Activated T-helper 1 cell treated with anti-CD3 and anti-CD28 coated beads, Interleukin-12 subunit alpha, Interleukin-12 subunit beta, Interleukin-2, Interleukin-4 antibody, amounts not matched to agents 30 ng/mL and 10 ng/mL and 1 ng/mL, durations not matched to agents 14 hours and 24 hours and 36 hours (primary cell): ENCODE data around the gene ACSF3. TPM values are rescaled to one million over a fixed set of nuclear protein-coding genes. Genes with fewer than 3 reads are reported as not detected.

Source experiments
- DNase-seq: peaks from one replicate; pipeline ENCODE4 v3.0.0; 2021; ENCODE audit warnings: low spot score
- H3K27ac Mint-ChIP-seq: one replicate; pipeline ENCODE4 v1.8.0; 2021; ENCODE audit warnings: mild to moderate bottlenecking, mixed read lengths
- H3K27me3 Mint-ChIP-seq: one replicate; pipeline ENCODE4 v1.8.0; 2022; ENCODE audit warnings: mild to moderate bottlenecking, moderate library complexity, mixed read lengths; ENCODE audit not compliant: insufficient read depth
- H3K36me3 Mint-ChIP-seq: one replicate; pipeline ENCODE4 v1.8.0; 2021; ENCODE audit warnings: low read depth, mixed read lengths
- H3K4me1 Mint-ChIP-seq: one replicate; pipeline ENCODE4 v1.8.0; 2021; ENCODE audit warnings: low read depth, mixed read lengths
- H3K4me3 Mint-ChIP-seq: one replicate; pipeline ENCODE4 v1.8.0; 2021; ENCODE audit warnings: mild to moderate bottlenecking, moderate library complexity, mixed read lengths
- H3K9me3 Mint-ChIP-seq: one replicate; pipeline ENCODE4 v1.8.0; 2021; ENCODE audit warnings: mixed read lengths
- intact Hi-C: fragments of 100-400 bp; cut with micrococcal nuclease; formaldehyde crosslinking; loops from one replicate; pipeline ENCODE4 v1.15.1; 2024
- total RNA-seq: library from RNA; stranded (reverse); gene quantifications from 2 replicates; pipeline ENCODE4 v1.2.3, GENCODE V29; 2022

The ACSF3 gene
- total RNA-seq, 1 donor from 2014 or later: 37.0 TPM

DNA sequence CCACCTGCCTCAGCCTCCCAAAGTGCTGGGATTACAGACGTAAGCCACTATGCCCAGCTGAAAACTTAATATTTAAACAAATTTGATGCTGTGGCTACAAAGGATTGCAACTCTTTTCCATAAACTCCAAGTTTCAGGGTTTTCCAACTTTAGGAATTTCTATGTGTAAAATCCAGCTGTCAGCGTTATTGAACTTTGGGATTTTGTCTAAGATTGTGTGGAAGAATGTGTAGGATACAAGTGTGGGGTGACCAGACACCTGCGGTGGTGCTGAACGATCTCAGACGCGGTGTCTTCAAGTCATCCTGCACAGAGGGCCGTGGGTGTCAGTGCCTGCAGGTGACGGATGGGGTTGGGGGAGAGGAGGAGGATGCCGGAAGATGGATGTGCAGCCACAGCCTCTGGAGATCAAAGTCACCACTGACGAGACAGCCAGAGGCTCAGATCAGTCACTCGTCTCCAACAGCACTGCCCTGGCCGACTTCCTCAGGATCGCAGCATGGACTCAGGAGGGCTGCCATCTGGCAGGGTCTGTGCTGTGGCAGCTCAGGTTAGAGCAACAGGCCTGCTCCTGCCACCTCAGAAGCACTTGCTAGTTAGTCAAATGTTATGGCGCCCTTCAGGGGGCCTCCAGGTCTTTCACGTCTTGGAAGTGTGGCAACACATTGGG lies 13.0 kb downstream of the ACSF3 start:
- no peaks in the 10 kb centered on the region for H3K9me3 Mint-ChIP-seq
- DNase-seq: no peak
- H3K4me1 Mint-ChIP-seq: peaks cover 3% of the 10 kb centered on the region
- peaks cover 46% of the 10 kb centered on the region for H3K36me3 Mint-ChIP-seq
- intact Hi-C loops: no loop called here
- peaks cover 2% of the 10 kb centered on the region for H3K27me3 Mint-ChIP-seq
- no peak overlapping the region for H3K27ac Mint-ChIP-seq
- no peak overlapping the region for H3K4me3 Mint-ChIP-seq

- Mint-ChIP-seq H3K4me3 (no peak overlapping the region), H3K27ac (no peak overlapping the region), H3K4me1 (no peaks in the 10 kb centered on the region), H3K36me3 (peaks cover 44% of the 10 kb centered on the region), H3K9me3 (no peaks in the 10 kb centered on the region), H3K27me3 (peaks cover 2% of the 10 kb centered on the region)
- intact Hi-C loops: no loop called here
- DNase-seq: no peak
Observed at GRCh38 chr16:89107203-89107582, 13.5 kb downstream of the ACSF3 start.

- Mint-ChIP-seq H3K4me3 (no peak overlapping the region), H3K27me3 (peaks cover 2% of the 10 kb centered on the region), H3K36me3 (peaks cover 33% of the 10 kb centered on the region), H3K4me1 (no peaks in the 10 kb centered on the region), H3K9me3 (no peaks in the 10 kb centered on the region), H3K27ac (no peak overlapping the region)
- intact Hi-C loops: no loop called here
- DNase-seq: no peak
Observed at GRCh38 chr16:89108416-89108815, 14.8 kb downstream of the ACSF3 start.

DNA sequence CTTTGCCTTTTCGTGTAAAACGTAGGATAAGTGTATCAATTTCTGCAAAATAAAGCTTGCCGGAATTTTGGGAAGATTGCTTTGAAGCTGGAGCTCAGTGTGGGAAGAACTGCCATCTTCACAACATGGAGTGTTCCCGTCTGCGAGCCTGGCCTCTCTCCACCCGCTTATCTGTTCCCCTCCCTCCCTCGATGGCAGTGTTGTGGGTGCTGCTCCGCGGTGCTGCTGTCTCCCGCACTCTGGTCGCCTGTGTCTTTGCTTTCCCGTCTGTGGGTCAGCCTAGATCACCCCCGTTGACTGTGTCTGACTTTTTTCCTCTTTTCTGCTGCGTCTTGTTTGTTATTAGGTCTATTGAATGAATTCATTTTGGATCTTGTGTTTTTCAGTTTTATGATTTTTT lies 17.0 kb downstream of the ACSF3 start:
- intact Hi-C loops: no loop called here
- no peaks in the 10 kb centered on the region for H3K9me3 Mint-ChIP-seq
- H3K4me3 Mint-ChIP-seq: no peak overlapping the region
- H3K27ac Mint-ChIP-seq: no peak overlapping the region
- peaks cover 2% of the 10 kb centered on the region for H3K27me3 Mint-ChIP-seq
- no peak for DNase-seq
- peaks cover 37% of the 10 kb centered on the region for H3K36me3 Mint-ChIP-seq
- peaks cover 21% of the 10 kb centered on the region for H3K4me1 Mint-ChIP-seq

DNA sequence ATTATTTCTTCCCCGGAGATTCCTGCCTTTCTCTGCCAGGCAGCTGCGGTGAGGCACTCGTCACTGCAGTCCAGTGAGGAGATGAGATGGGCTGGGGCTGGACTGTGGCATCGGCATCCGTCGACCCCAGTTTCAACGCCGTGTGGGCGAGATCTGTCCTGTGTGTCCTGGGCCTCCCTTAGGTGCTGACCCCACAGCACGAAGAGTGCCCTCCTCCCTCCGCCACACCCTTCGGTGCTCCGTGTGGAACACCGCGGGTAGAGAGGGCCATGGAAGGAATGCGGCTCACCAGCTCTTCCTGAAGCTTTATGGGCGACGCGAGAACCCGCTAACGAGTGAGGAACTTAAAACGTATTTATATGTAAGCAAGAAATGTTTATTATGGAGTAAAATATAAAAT lies 17.6 kb downstream of the ACSF3 start:
- intact Hi-C loops: no loop called here
- DNase-seq: no peak

GRCh38 chr16:89112377-89113151 lies 18.9 kb downstream of the ACSF3 start:
- DNase-seq: no peak
- no peak overlapping the region for H3K4me3 Mint-ChIP-seq
- H3K4me1 Mint-ChIP-seq: peaks cover 29% of the 10 kb centered on the region
- peaks cover 2% of the 10 kb centered on the region for H3K27me3 Mint-ChIP-seq
- no peaks in the 10 kb centered on the region for H3K9me3 Mint-ChIP-seq
- no peak overlapping the region for H3K27ac Mint-ChIP-seq
- intact Hi-C loops: no loop called here
- peaks cover 37% of the 10 kb centered on the region for H3K36me3 Mint-ChIP-seq

More for the DNA sequence above, 17.6 kb downstream of the ACSF3 start:
- Mint-ChIP-seq H3K27ac (no peak overlapping the region), H3K4me3 (no peak overlapping the region), H3K4me1 (peaks cover 27% of the 10 kb centered on the region), H3K36me3 (peaks cover 39% of the 10 kb centered on the region), H3K27me3 (peaks cover 2% of the 10 kb centered on the region), H3K9me3 (no peaks in the 10 kb centered on the region)

GRCh38 chr16:89113152-89113547 lies 19.5 kb downstream of the ACSF3 start:
- Mint-ChIP-seq H3K4me3 (no peak overlapping the region), H3K27me3 (peaks cover 2% of the 10 kb centered on the region), H3K27ac (no peak overlapping the region), H3K36me3 (peaks cover 38% of the 10 kb centered on the region), H3K4me1 (peaks cover 29% of the 10 kb centered on the region), H3K9me3 (no peaks in the 10 kb centered on the region)
- intact Hi-C loops: no loop called here
- DNase-seq: no peak

DNA sequence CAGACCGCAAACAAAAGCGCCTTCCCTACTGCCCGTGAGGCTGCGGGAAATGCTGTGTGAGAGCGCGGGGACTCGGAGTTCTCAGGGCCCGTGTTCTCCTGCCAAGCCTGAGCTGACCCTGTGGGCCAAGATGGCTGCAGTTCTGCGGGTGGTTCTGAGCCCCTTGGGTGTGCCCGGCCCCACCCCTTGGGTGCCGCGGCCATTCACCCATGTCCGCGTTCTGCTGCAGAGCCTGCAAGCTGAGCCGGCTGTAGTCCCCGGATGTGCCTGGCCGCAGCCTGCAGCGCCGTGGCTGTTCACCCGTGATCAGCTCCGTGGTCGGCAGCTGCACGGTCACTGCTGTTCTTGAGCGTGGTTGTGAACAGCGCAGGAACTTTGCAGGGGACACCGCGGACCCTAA lies 20.0 kb downstream of the ACSF3 start:
- peaks cover 36% of the 10 kb centered on the region for H3K36me3 Mint-ChIP-seq
- intact Hi-C loops: no loop called here
- no peak for DNase-seq
- H3K27me3 Mint-ChIP-seq: peaks cover 2% of the 10 kb centered on the region
- no peak overlapping the region for H3K27ac Mint-ChIP-seq
- peak overlapping the region; percentile 61 for H3K4me3 Mint-ChIP-seq
- H3K4me1 Mint-ChIP-seq: peaks cover 29% of the 10 kb centered on the region
- H3K9me3 Mint-ChIP-seq: no peaks in the 10 kb centered on the region

GRCh38 chr16:89114159-89114981 lies 20.7 kb downstream of the ACSF3 start:
- intact Hi-C loops: no loop called here
- H3K36me3 Mint-ChIP-seq: peaks cover 38% of the 10 kb centered on the region
- H3K27ac Mint-ChIP-seq: peak overlapping the region; percentile 90
- peaks cover 29% of the 10 kb centered on the region for H3K4me1 Mint-ChIP-seq
- H3K9me3 Mint-ChIP-seq: no peaks in the 10 kb centered on the region
- H3K4me3 Mint-ChIP-seq: peak overlapping the region; percentile 79
- peaks cover 2% of the 10 kb centered on the region for H3K27me3 Mint-ChIP-seq
- no peak for DNase-seq

GRCh38 chr16:89115216-89115861 lies 21.7 kb downstream of the ACSF3 start:
- H3K36me3 Mint-ChIP-seq: peaks cover 35% of the 10 kb centered on the region
- peaks cover 29% of the 10 kb centered on the region for H3K4me1 Mint-ChIP-seq
- intact Hi-C loops: loop anchor here (1.0 kb wide), 4 partner anchors 18 to 258 kb away; partner anchors contain the start of gene TRAPPC2L
- no peaks in the 10 kb centered on the region for H3K27me3 Mint-ChIP-seq
- H3K4me3 Mint-ChIP-seq: peak overlapping the region; percentile 79
- peak; percentile 83 for DNase-seq
- H3K9me3 Mint-ChIP-seq: no peaks in the 10 kb centered on the region
- peak overlapping the region; percentile 90 for H3K27ac Mint-ChIP-seq

DNA sequence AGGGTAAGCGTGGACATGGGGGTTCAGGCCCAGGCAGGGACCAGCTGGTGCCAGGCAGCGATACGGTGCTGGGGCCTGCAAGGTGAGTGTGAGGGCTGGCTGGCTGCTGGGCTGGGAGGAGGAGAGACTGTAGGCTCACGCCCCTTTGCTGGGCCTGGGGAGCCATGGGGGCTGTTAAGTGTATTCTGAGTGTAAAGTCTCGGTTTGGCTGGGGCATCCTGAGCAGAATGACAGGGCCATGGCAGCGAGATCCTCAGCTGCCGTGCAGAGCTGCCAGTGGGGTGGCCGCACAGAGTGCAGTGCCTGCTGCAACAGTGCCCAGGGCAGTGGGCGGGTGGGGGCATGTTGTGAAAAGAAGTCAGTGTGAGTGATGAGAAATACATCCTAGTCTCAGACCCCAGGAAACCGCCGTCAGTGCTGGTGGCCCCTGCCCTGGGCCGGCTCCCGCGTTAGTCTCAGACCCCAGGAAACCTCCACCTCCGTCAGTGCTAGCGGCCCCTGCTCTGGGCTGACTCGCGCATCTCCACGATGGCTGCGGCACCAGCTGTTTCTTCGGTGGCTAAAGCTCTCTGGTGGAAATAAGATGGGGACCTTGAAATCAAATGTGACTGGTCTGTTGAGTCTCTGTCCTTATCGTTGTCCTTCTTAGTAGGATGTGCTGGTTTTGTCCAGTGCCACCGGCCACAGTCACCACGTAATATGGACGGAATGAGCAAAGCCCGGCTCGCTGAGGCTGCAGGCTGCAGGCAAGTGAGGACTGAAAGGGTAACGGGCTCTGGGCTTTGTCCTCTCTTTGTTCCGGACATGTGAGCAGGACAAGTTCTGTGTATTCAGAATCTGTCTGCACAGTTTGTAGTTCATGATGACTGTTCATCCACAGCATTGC lies 22.9 kb downstream of the ACSF3 start:
- intact Hi-C loops: no loop called here
- Mint-ChIP-seq H3K4me3 (no peak overlapping the region), H3K9me3 (no peaks in the 10 kb centered on the region), H3K27ac (peak overlapping the region; percentile 90), H3K4me1 (peaks cover 29% of the 10 kb centered on the region), H3K36me3 (peaks cover 40% of the 10 kb centered on the region), H3K27me3 (no peaks in the 10 kb centered on the region)
- DNase-seq: no peak
